ENCODE measurements around the gene WDFY1.

DNA sequence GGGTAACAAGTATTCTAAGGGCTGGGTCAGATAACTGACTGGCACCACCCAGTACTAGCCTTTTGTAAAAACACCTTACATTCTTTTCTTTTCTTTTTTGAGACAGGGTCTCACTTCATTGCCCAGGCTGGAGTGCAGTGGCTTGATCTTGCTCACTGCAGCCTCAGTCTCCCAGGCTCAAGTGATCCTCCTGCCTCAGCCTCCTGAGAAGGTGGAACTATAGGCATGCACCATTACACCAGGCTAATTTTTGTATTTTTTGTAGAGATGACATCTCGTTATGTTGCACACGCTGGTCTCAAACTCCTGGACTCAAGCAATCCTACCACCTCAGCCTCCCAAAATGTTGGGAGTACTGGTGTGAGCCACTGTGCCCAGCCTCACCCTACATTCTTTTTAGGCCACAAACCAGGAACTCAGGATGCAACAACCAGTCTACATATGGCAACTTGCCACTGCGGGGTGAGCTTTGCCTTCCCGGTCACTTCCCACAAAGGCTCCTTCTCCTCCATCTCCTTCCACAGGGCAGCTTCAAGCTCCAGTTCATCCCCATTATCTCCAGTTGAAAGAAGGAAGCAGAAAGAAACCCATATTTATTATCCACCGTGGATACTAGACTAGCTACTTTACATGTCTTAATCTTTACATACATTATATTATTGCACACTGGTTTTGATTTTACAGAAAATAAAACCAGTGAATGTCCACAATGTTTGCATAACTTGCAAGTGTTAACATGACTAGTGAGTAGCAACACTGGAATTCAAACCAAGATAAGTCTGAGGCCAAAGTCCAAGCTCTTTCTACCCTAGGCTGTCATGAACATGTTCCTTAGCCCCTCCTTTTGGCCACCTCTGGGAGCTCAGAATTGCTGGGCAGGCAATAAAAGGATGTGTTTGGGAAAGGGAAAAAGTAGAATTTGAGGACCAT is 84.1 kb downstream of the WDFY1 start:
- TF ChIP-seq, protein P1, sequence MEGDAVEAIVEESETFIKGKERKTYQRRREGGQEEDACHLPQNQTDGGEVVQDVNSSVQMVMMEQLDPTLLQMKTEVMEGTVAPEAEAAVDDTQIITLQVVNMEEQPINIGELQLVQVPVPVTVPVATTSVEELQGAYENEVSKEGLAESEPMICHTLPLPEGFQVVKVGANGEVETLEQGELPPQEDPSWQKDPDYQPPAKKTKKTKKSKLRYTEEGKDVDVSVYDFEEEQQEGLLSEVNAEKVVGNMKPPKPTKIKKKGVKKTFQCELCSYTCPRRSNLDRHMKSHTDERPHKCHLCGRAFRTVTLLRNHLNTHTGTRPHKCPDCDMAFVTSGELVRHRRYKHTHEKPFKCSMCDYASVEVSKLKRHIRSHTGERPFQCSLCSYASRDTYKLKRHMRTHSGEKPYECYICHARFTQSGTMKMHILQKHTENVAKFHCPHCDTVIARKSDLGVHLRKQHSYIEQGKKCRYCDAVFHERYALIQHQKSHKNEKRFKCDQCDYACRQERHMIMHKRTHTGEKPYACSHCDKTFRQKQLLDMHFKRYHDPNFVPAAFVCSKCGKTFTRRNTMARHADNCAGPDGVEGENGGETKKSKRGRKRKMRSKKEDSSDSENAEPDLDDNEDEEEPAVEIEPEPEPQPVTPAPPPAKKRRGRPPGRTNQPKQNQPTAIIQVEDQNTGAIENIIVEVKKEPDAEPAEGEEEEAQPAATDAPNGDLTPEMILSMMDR (IDR thresholded peaks at IDR 0.05) = peak in 3 of 6 experiments; percentile 46 to 49 (median 46)
- no peak for TF ChIP-seq POLR2A (IDR thresholded peaks at IDR 0.05)

Data from Peyer's patch (tissue), 4 donors.